Neuronal stem cell (in vitro differentiated cells): ENCODE results near the gene SLC36A4.

Source experiments
- DNase-seq: peaks from one replicate; pipeline ENCODE4 v3.0.0-alpha.2; 2013; ENCODE audit warnings: low spot score
- H2AFZ ChIP-seq: one replicate; pipeline ENCODE4 v1.6.1; 2013; ENCODE audit warnings: mild to moderate bottlenecking, low read length, inconsistent platforms
- H2AK5ac ChIP-seq: 2 replicates; pipeline ENCODE4 v1.6.1; 2013; ENCODE audit warnings: low read depth, mild to moderate bottlenecking, inconsistent platforms, low read length, moderate library complexity, mixed read lengths
- H2BK120ac ChIP-seq: 2 replicates; pipeline ENCODE4 v1.6.1; 2013; ENCODE audit warnings: low read depth, mild to moderate bottlenecking, inconsistent platforms, low read length, moderate library complexity, mixed read lengths
- H2BK12ac ChIP-seq: one replicate; pipeline ENCODE4 v1.6.1; 2013; ENCODE audit warnings: low read length, inconsistent platforms
- H2BK15ac ChIP-seq: 2 replicates; pipeline ENCODE4 v1.6.1; 2013; ENCODE audit warnings: mild to moderate bottlenecking, low read length, inconsistent platforms, mixed read lengths
- H2BK5ac ChIP-seq: one replicate; pipeline ENCODE4 v1.6.1; 2013; ENCODE audit warnings: inconsistent platforms, mild to moderate bottlenecking, low read length, moderate library complexity
- H3K14ac ChIP-seq: one replicate; pipeline ENCODE4 v1.6.1; 2013; ENCODE audit warnings: low read length, inconsistent platforms
- H3K18ac ChIP-seq: 2 replicates; pipeline ENCODE4 v1.6.1; 2013; ENCODE audit warnings: low read length, inconsistent platforms
- H3K23ac ChIP-seq: 2 replicates; pipeline ENCODE4 v1.6.1; 2013; ENCODE audit warnings: low read depth, mild to moderate bottlenecking, mixed read lengths, low read length, inconsistent platforms; ENCODE audit not compliant: poor library complexity
- H3K27ac ChIP-seq: replicated peaks from 3 replicates; pipeline ENCODE4 v1.5.1; 2013; ENCODE audit warnings: low read length, inconsistent platforms
- H3K27me3 ChIP-seq, 3 experiments: 2 replicates each; pipeline ENCODE4 v1.6.1; 2013; ENCODE audit warnings: low read length in 3 of 3, mild to moderate bottlenecking in 2 of 3, inconsistent platforms in 1 of 3, low read depth in 1 of 3, mixed read lengths in 1 of 3, moderate library complexity in 1 of 3; ENCODE audit not compliant: control insufficient read depth in 3 of 3, insufficient read depth in 3 of 3
- H3K36me3 ChIP-seq, 2 donors: replicated peaks in 1 of 2; 2 replicates each; pipeline ENCODE4 v1.6.1; 2013; ENCODE audit warnings: low read length in 2 of 2; ENCODE audit not compliant: control insufficient read depth in 2 of 2, insufficient read depth in 2 of 2
- H3K4ac ChIP-seq: 2 replicates; pipeline ENCODE4 v1.6.1; 2013; ENCODE audit warnings: inconsistent platforms, mild to moderate bottlenecking, low read length, moderate library complexity
- H3K4me1 ChIP-seq, 2 donors: 1 replicate in 1 of 2; 2 replicates in 1 of 2; pipeline ENCODE4 v1.6.1; 2013; ENCODE audit warnings: low read length in 2 of 2, low read depth in 1 of 2; ENCODE audit not compliant: control insufficient read depth in 2 of 2, insufficient read depth in 1 of 2
- H3K4me2 ChIP-seq: one replicate; pipeline ENCODE4 v1.6.1; 2013; ENCODE audit warnings: mild to moderate bottlenecking, low read length, inconsistent platforms; ENCODE audit not compliant: insufficient read depth, poor library complexity, severe bottlenecking
- H3K4me3 ChIP-seq, 2 donors: 2 replicates each; pipeline ENCODE4 v1.5.1; 2013; ENCODE audit warnings: low read length in 2 of 2, mild to moderate bottlenecking in 2 of 2, inconsistent platforms in 1 of 2, moderate library complexity in 1 of 2
- H3K79me1 ChIP-seq: one replicate; pipeline ENCODE4 v1.6.1; 2013; ENCODE audit warnings: low read depth, mild to moderate bottlenecking, inconsistent platforms, low read length, moderate library complexity
- H3K9ac ChIP-seq: one replicate; pipeline ENCODE4 v1.6.1; 2013; ENCODE audit warnings: mild to moderate bottlenecking, low read depth, low read length, inconsistent platforms; ENCODE audit not compliant: poor library complexity
- H3K9me3 ChIP-seq, 2 donors: replicated peaks in 1 of 2; 2 replicates each; pipeline versions ENCODE3 to v1.6.1; 2013; ENCODE audit warnings: low read length in 2 of 2, mild to moderate bottlenecking in 2 of 2, inconsistent platforms in 1 of 2, low read depth in 1 of 2, mixed read lengths in 1 of 2, moderate library complexity in 1 of 2; ENCODE audit not compliant: control insufficient read depth in 2 of 2, insufficient read depth in 1 of 2
- H4K8ac ChIP-seq: one replicate; pipeline ENCODE4 v1.6.1; 2013; ENCODE audit warnings: low read depth, mild to moderate bottlenecking, inconsistent platforms, low read length, moderate library complexity
- H4K91ac ChIP-seq: one replicate; pipeline ENCODE4 v1.6.1; 2013; ENCODE audit warnings: low read length, low read depth, mild to moderate bottlenecking, inconsistent platforms; ENCODE audit not compliant: poor library complexity
- WGBS, 2 donors: extraction: QIAGEN DNeasy Blood & Tissue Kit; methylation state at CpG; one replicate each; pipeline ENCODE4 v1.1.7; 2013; ENCODE audit warnings: missing lambda C conversion rate in 2 of 2, mixed read lengths in 1 of 2; ENCODE audit not compliant: insufficient read length in 2 of 2, insufficient replicate concordance in 1 of 2; ENCODE audit errors: extremely low coverage in 2 of 2; 5-methylcytosine and 5-hydroxymethylcytosine counted together

The SLC36A4 gene

DNA sequence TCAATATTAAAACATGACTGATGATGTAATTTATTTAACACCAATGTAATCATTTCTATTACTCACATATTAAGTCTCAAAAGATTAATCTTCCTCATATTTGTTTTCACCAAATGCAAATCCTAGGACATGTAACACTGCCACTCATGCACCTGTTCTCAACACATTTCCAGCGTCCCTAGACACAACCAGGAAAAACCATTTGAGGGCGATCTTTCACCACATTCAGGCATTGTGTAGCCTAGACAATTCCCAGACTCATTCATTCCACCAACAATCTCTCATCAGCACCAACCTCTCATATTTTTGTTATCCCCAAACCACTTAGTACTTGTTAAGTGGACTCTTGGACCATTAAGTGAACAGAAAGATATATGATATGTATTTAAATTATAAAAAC is 66.1 kb downstream of the SLC36A4 start:
- no peak overlapping the region for H2AFZ ChIP-seq
- H3K9me3 ChIP-seq, result no peaks in the 10 kb centered on the region

DNA sequence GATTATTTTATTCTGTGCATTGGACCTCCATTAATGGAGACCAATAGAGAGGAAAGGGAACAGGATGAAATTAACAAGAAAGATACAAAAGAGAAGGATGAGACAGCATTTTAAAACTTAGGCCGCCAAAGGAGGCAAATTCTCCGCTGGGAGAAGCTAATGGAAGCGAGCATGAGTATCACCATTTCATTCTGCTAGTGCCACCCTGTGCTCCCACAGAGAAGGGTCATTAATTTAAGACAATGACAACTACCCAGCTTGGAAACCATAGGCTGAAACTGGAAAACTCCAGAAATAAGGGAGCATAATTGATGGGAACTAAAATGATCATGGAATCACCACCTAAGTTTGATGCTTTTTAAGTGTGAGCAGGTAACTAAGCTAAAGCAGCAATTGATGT is 69.2 kb downstream of the SLC36A4 start:
- Histone ChIP-seq H3K4me1 (peaks cover under 1 to 2% of the 10 kb centered on the region in 2 donors), H3K79me1 (no peaks in the 10 kb centered on the region), H3K23ac (no peak overlapping the region), H2AK5ac (no peak overlapping the region), H4K91ac (no peak overlapping the region), H2BK120ac (no peak overlapping the region), H3K4me2 (no peak overlapping the region), H2BK5ac (no peak overlapping the region), H3K4ac (no peak overlapping the region), H4K8ac (no peak overlapping the region), H3K36me3 (no peaks in the 10 kb centered on the region), H2BK15ac (no peak overlapping the region), H3K4me3 (no peak overlapping the region), H2BK12ac (no peak overlapping the region), H3K18ac (no peak overlapping the region), H3K27ac (no peak overlapping the region), H3K9me3 (peaks cover 0 to 3% of the 10 kb centered on the region in 2 donors), H2AFZ (no peak overlapping the region), H3K27me3 (no peaks in the 10 kb centered on the region), H3K14ac (no peak overlapping the region), H3K9ac (no peak overlapping the region)
- no CpG with 5 or more reads among the region's 3 CpGs for WGBS, 2 donors
- no peak for DNase-seq

More for the DNA sequence above, 66.1 kb downstream of the SLC36A4 start:
- Histone ChIP-seq H3K18ac (no peak overlapping the region), H3K4me2 (no peak overlapping the region), H3K79me1 (no peaks in the 10 kb centered on the region), H2BK5ac (no peak overlapping the region), H4K91ac (no peak overlapping the region), H3K27ac (no peak overlapping the region), H2AK5ac (no peak overlapping the region), H2BK120ac (no peak overlapping the region), H3K23ac (no peak overlapping the region), H4K8ac (no peak overlapping the region), H3K4ac (no peak overlapping the region), H2BK12ac (no peak overlapping the region), H3K4me1 (peaks cover 7 to 8% of the 10 kb centered on the region in 2 donors), H2BK15ac (no peak overlapping the region), H3K14ac (no peak overlapping the region), H3K4me3 (no peak overlapping the region), H3K27me3 (no peaks in the 10 kb centered on the region), H3K9ac (no peak overlapping the region), H3K36me3 (no peaks in the 10 kb centered on the region)
- no peak for DNase-seq
- WGBS, 2 donors, result no CpG with 5 or more reads among the region's 2 CpGs

DNA sequence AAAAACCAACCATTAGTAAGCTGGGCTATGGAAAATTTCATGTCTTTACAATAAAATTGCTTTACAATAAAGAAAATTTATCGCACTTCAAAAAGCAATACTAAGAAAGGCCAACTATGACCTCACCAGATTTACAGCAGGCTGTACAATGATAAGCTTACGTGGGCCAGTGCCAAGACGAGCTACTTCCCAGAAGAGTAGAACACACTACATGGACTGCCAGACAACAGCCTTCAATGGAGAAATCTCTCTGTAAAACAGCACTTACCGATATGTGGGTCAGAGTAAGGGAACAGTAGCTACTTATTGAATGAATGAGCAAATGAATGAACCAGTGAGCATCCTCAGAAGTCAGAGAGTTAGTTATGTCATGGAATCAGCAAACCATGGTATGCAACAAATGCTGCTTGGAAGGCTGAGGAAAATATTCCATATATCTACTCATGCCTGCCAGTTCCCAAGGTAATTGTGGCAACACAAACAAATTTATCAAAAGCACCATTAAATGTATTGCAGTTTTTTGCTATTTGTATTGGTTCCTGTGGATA is 74.4 kb downstream of the SLC36A4 start:
- no peak overlapping the region for H2BK15ac ChIP-seq
- H4K8ac ChIP-seq, result no peak overlapping the region
- H3K14ac ChIP-seq, result no peak overlapping the region
- no peak overlapping the region for H3K4me3 ChIP-seq
- H2AK5ac ChIP-seq, result no peak overlapping the region
- WGBS, 2 donors, result no CpG with 5 or more reads among the region's 4 CpGs
- no peaks in the 10 kb centered on the region for H3K27me3 ChIP-seq
- no peak overlapping the region for H3K4ac ChIP-seq
- H2BK120ac ChIP-seq, result no peak overlapping the region
- no peak for DNase-seq
- peaks cover 0 to 3% of the 10 kb centered on the region in 2 donors for H3K9me3 ChIP-seq
- no peak overlapping the region for H3K4me2 ChIP-seq
- no peak overlapping the region for H3K9ac ChIP-seq
- H3K23ac ChIP-seq, result no peak overlapping the region
- no peak overlapping the region for H2AFZ ChIP-seq
- H3K79me1 ChIP-seq, result no peaks in the 10 kb centered on the region
- H3K4me1 ChIP-seq, result no peaks in the 10 kb centered on the region
- no peaks in the 10 kb centered on the region for H3K36me3 ChIP-seq
- H4K91ac ChIP-seq, result no peak overlapping the region
- H2BK5ac ChIP-seq, result no peak overlapping the region
- no peak overlapping the region for H2BK12ac ChIP-seq
- no peak overlapping the region for H3K27ac ChIP-seq
- no peak overlapping the region for H3K18ac ChIP-seq

DNA sequence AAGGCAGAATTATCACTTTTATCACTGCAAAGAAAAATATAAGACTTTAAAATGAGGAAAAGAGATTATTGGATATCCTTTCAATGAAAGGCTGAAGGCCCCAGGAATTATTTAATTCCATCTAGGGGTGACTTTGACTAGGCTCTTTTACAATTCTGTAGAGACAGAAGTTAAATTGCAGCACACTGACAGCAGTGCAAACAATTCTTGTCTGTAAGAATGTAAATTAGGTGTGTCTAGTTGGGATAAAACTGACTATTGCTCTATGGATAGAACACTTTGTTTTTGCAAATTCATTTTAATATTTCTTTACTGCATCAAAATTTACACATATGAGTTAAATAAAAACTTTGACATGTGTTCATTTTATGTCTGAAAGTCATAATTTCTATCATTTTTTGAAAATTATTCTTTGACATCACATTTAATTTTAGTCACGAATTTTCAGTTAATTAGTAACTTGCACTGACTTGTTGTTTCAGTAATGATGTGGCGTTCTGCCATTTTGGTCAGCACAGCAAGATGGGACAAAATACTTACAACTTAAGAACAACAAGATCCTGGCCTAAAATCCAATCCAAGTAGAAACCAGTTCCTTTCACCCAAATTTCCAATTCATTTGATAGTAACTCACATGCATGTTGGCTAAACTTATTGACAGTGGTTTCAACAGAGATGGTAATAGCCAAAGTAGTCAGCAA is 75.1 kb downstream of the SLC36A4 start:
- no peaks in the 10 kb centered on the region for H3K27me3 ChIP-seq
- H3K4ac ChIP-seq, result no peak overlapping the region
- H3K23ac ChIP-seq, result no peak overlapping the region
- H3K4me3 ChIP-seq, result no peak overlapping the region
- H3K18ac ChIP-seq, result no peak overlapping the region
- no CpG with 5 or more reads among the region's 2 CpGs for WGBS, 2 donors
- H3K36me3 ChIP-seq, result no peaks in the 10 kb centered on the region
- H4K91ac ChIP-seq, result no peak overlapping the region
- H3K9ac ChIP-seq, result no peak overlapping the region
- no peaks in the 10 kb centered on the region for H3K79me1 ChIP-seq
- H2BK15ac ChIP-seq, result no peak overlapping the region
- H2BK120ac ChIP-seq, result no peak overlapping the region
- DNase-seq, result no peak
- H2BK12ac ChIP-seq, result no peak overlapping the region
- no peak overlapping the region for H2AFZ ChIP-seq
- H3K9me3 ChIP-seq, result peaks cover 0 to 3% of the 10 kb centered on the region in 2 donors
- H2BK5ac ChIP-seq, result no peak overlapping the region
- H3K27ac ChIP-seq, result no peak overlapping the region
- H3K4me1 ChIP-seq, result peaks cover 0 to under 1% of the 10 kb centered on the region in 2 donors
- no peak overlapping the region for H3K4me2 ChIP-seq
- no peak overlapping the region for H2AK5ac ChIP-seq
- H3K14ac ChIP-seq, result no peak overlapping the region
- H4K8ac ChIP-seq, result no peak overlapping the region
